GM12891 (cell line): ENCODE measurements around the gene CTPS2.

Experiments used
- POLR2A ChIP-seq: IDR thresholded peaks from 2 replicates; pipeline ENCODE4 v1.6.1; 2011; ENCODE audit warnings: low read depth, low read length, control low read depth
- POLR2AphosphoS5 ChIP-seq: IDR thresholded peaks from 2 replicates; pipeline ENCODE4 v1.6.1; 2011; ENCODE audit warnings: low read depth, low read length, control low read depth

DNA sequence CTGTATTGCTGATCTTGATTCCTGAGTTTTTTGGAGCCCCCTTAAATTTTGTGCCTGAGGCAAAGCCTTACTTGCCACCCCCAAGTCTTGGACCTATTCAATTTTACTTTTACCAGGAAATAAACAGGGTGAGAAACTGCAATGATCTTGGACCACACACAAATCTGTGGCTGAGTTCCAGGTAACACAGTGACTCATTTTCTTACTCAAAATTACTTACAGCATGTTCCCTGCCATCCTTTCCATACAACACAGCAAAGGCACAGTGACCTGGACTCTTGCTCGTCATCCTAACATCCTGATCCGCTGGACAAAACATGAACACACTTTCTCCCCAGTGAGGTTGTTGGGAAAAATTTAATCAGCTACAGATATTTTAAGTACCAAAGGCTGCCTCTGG is 123.3 kb downstream of the CTPS2 start:
- TF ChIP-seq POLR2A (no peak), POLR2AphosphoS5 (no peak)
